ENCODE data around the gene C11orf65. TPM values are rescaled to one million over a fixed set of nuclear protein-coding genes. Genes with fewer than 3 reads are reported as not detected.
"Not testable (repeated sequence)": the region's sequence is repeated elsewhere in the genome, so short reads cannot be mapped to it uniquely, and the experiment has no call there.

C11orf65 gene
- total RNA-seq, 4 donors from 2014 or later = 0.46 to 1.1 TPM; not detected in 2

GRCh38 chr11:108436594-108436993 is 30.7 kb downstream of the C11orf65 start:
- H3K27me3 ChIP-seq = no peaks in the 10 kb centered on the region
- no peak for DNase-seq
- no peak for TF ChIP-seq POLR2A (IDR thresholded peaks at IDR 0.05)
- H3K4me3 ChIP-seq = no peak overlapping the region
- no peaks in the 10 kb centered on the region for H3K4me1 ChIP-seq
- intact Hi-C loops (cut with DNase I; ENCODE audit: low total_unique reads) = no loop called here
- no peaks in the 10 kb centered on the region for H3K9me3 ChIP-seq
- H3K27ac ChIP-seq = no peak overlapping the region
- no peaks in the 10 kb centered on the region for H3K36me3 ChIP-seq

GRCh38 chr11:108435066-108435465 is 32.3 kb downstream of the C11orf65 start:
- Histone ChIP-seq H3K36me3 (no peaks in the 10 kb centered on the region), H3K27ac (no peak overlapping the region), H3K9me3 (no peaks in the 10 kb centered on the region), H3K27me3 (no peaks in the 10 kb centered on the region), H3K4me3 (no peak overlapping the region), H3K4me1 (no peaks in the 10 kb centered on the region)
- intact Hi-C loops (cut with DNase I; ENCODE audit: low total_unique reads) = no loop called here
- no peak for DNase-seq
- TF ChIP-seq CTCF (IDR thresholded peaks at IDR 0.05) (no peak), POLR2A (IDR thresholded peaks at IDR 0.05) (no peak)

DNA sequence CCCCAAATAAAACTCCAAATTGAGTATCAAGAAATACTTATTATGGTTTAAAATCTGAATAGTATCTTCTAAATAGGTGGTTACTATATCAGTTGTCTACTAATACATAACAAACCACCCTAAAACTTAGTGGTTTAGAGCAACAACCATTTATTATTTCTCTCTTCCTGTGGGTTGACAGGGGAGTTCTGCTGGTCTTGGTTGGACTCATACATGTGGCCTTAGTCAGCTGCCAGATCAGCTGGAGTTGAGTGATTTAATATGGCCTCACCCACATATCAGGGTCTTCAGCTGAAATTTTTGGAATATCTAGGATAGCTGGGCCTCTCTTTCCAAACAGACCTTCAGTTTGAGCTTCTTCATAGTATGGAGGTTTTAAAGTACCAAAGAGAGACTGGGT is 34.5 kb downstream of the C11orf65 start:
- Histone ChIP-seq H3K9me3 (no peaks in the 10 kb centered on the region), H3K27me3 (no peaks in the 10 kb centered on the region), H3K4me3 (no peak overlapping the region), H3K36me3 (no peaks in the 10 kb centered on the region), H3K4me1 (no peaks in the 10 kb centered on the region), H3K27ac (no peak overlapping the region)
- DNase-seq = no peak
- TF ChIP-seq POLR2A (IDR thresholded peaks at IDR 0.05) (no peak), CTCF (IDR thresholded peaks at IDR 0.05) (no peak)
- intact Hi-C loops (cut with DNase I; ENCODE audit: low total_unique reads) = no loop called here

- no peak overlapping the region for H3K27ac ChIP-seq
- DNase-seq = no peak
- H3K36me3 ChIP-seq = no peaks in the 10 kb centered on the region
- no peak for TF ChIP-seq POLR2A (IDR thresholded peaks at IDR 0.05)
- TF ChIP-seq CTCF (IDR thresholded peaks at IDR 0.05) = no peak
- intact Hi-C loops (cut with DNase I; ENCODE audit: low total_unique reads) = no loop called here
- no peak overlapping the region for H3K4me3 ChIP-seq
- no peaks in the 10 kb centered on the region for H3K9me3 ChIP-seq
- H3K27me3 ChIP-seq = no peaks in the 10 kb centered on the region
- H3K4me1 ChIP-seq = no peaks in the 10 kb centered on the region
Measured at GRCh38 chr11:108431997-108432396, 35.3 kb downstream of the C11orf65 start.

GRCh38 chr11:108431370-108431769 is 36.0 kb downstream of the C11orf65 start:
- no peaks in the 10 kb centered on the region for H3K36me3 ChIP-seq
- no peaks in the 10 kb centered on the region for H3K4me1 ChIP-seq
- intact Hi-C loops (cut with DNase I; ENCODE audit: low total_unique reads) = no loop called here
- DNase-seq = no peak
- no peak overlapping the region for H3K4me3 ChIP-seq
- TF ChIP-seq CTCF (IDR thresholded peaks at IDR 0.05) (no peak), POLR2A (IDR thresholded peaks at IDR 0.05) (no peak)
- no peak overlapping the region for H3K27ac ChIP-seq
- H3K27me3 ChIP-seq = no peaks in the 10 kb centered on the region
- H3K9me3 ChIP-seq = no peaks in the 10 kb centered on the region

GRCh38 chr11:108417551-108417950 is 49.8 kb downstream of the C11orf65 start:
- DNase-seq; H3K4me1 ChIP-seq; H3K36me3 ChIP-seq; H3K27ac ChIP-seq; H3K27me3 ChIP-seq; H3K4me3 ChIP-seq; H3K9me3 ChIP-seq; intact Hi-C loops (cut with DNase I; ENCODE audit: low total_unique reads): not testable (repeated sequence)

Data from uterus (tissue), 4 donors.